GM21515 (cell line): ENCODE measurements around the gene ARHGAP22.

Experiments
- ATAC-seq: cut with Tn5 transposase; IDR thresholded peaks from one replicate; pipeline ENCODE4 v1.9.1; 2021; ENCODE audit not compliant: unreplicated experiment

ARHGAP22 gene

GRCh38 chr10:48536156-48536500 is 68.7 kb downstream of the ARHGAP22 start:
- no peak for ATAC-seq

- ATAC-seq = no peak
Observed at GRCh38 chr10:48535416-48536155, 69.3 kb downstream of the ARHGAP22 start.

- no peak for ATAC-seq
Observed at GRCh38 chr10:48533951-48534720, 70.7 kb downstream of the ARHGAP22 start.

DNA sequence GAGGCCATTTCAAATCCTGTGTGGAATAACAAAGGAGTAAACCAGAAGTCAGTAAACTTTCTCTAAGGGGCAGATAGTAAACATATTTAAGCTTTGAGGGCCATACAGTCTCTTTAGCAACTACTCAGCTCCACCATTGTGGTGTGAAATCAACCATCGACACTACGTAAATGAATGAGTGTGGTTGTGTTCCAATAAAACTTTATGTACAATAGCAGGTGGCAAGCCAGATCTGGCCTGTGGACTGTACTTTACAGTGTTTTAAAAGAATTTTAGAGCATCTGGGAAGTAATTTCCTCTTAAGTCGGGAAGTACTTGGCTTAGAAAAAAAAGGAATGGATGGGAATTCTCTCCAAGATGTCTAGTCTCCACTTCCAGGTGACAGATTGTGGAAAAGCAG is 71.3 kb downstream of the ARHGAP22 start:
- no peak for ATAC-seq

DNA sequence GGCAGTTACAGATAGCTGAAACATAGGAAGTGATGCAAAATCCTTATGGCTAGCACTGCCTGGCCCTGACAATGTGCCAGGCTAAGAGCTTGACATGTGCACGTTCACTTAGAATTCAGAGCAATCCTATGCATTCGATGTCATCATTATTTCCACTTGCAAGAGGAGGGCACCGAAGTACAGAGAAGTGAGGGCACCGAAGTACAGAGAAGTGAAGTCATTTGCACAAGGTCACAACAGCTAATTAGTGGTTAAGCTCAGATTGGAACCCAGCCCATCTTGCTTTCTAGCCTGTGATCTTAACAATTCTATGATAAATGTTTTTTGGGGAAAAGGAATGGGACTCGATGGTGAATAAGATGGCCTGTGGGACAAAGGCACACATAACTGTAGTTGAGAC is 73.4 kb downstream of the ARHGAP22 start:
- no peak for ATAC-seq

- ATAC-seq = no peak
Observed at GRCh38 chr10:48529331-48529730, 75.5 kb downstream of the ARHGAP22 start.

DNA sequence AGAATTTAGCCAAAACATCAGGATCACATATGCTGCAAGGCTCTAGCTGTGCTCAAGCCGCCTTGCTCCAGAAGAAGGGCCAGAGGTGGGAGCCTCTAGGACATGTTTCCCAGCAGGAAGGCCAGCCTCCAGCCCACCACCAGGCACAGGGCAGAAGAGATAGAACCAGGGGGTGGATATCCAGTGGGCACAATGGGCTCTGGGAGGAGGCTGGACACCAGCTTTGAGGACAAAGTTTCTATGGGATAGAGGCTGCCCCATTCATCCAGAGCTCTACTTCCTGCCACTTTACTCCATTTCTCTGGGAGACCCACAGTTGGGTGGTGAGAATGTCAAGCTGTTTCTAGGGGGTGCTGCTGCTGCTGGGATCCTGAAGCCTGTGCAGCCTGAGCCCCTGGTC is 77.1 kb downstream of the ARHGAP22 start:
- ATAC-seq = no peak

DNA sequence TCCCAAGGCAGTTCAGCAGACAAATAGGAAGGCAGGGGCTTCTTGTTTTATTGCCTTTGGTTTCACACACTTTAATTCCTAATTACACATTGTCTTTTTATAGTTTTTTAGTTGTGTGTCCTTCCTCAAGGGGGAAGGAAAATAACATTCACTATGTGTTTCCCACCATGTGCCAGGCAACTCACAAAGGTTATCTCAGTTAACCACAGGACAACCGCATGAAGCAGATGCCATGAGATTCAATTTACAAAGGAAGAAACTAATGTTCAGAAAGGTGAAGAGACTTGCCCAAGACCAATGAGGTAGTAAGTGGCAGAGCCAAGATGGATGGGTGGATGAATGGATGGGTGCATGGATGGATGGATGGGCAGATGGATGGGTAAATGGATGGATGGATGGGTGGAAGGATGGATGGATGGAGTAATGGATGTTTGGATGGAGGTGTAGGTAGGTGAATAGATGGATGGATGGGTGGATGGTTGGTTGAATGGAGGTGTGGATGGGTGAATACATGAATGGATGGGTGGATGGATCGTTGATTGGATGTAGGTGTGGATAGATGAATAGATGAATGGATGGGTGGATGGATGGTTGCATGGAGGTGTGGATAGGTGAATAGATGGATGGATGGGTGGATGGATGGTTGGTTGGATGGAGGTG is 77.9 kb downstream of the ARHGAP22 start:
- ATAC-seq = no peak

DNA sequence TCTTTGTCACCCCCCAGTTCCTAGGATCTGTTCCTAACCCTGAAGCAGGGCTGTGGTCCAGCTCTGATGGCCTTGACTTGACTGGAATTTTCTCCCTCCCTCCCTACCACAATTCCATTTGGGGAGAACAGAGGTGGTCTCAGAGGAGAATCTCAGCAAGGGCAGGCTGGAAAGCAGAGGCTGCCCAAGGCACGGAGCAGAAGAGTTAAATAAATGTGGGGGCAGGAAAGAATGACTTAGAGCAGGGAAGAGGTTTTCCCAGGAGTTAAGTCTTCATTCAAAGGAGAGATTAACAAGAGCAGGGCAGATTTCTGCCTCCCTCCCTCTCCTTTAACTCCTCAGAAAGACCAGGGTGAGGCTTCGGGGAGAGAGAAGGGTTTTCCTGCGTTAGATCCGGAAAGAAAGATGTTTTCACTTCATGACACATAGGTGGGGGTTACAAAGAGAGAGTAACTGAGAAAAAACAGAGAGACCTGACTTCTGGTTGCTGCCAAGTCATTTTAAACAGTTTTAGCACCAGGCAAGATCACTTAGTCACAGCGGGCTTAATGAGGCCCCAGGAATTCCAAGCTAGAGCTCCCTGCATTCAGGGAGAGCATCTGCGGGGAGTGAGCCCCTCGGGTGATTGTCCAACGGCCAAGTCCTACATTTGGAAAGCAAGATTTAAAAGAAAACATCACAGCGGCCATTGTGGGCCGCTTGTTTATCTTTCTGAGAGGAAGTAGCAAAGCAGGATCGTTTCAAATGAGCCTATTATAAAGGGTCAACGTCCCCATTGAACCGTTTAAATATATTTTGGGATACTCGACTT is 78.7 kb downstream of the ARHGAP22 start:
- ATAC-seq = no peak

DNA sequence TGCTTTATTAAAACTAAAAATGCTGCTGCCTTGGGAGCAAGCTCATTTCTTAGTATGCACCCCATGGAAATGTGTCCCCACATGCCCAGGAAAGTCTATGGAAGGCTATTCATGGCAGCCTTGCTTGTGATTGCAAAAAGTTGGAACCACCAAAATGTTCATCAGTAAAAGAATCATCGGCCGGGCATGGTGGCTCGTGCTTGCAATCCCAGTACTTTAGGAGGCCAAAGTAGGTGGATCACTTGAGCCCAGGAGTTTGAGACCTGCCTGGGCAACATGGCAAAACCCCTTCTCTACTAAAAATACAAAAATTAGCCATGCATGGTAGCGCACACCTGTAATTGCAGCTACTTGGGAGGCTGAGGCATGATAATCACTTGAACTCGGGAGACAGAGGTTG is 79.8 kb downstream of the ARHGAP22 start:
- no peak for ATAC-seq

DNA sequence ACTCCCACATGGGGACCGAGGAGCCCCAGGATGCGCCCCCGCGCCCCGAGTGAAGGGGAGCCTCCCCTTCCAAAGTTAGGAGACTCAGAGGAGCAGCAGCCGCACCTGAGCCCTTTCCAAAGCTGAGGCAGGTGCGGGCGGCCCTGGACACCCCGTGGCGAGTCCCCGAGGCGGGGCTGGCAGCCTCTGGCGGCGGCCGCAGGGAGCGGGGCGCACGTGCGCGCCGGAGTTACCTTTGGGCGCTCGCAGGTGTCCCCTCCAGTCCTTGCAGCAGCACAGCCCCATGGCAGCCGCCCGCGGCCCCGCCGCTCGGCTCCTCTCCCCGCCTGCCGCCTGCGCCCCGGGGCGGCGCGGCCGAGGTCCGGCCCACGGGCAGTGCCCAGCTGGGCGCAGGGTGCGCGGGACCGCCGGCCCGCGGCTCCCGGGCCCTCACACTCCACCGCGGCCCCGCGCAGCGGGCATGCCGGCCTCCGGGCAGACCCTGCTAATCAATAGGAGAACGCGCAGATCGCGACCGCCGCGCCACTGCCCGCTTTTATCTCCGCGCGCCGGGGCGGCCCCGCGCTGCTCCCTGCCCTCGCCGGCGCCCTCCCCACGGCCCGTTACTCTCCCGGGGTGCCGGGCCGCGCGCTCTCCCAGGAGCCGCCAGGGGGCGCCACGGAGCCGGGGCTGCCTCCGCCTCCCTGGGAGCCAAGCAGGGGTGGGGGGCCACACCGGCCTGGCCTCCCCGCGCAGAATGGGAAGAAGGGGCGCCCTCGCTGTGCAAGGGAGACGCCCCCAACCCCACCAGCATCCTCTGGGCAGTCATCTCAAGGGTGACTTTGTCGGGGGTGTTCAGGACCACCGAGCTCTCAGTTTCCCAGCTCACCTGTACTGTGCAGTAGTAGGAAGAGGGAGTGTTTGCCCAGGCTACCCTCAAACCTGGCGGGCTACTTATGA is 80.8 kb downstream of the ARHGAP22 start:
- ATAC-seq = no peak

- no peak for ATAC-seq
Observed at GRCh38 chr10:48523212-48523819, 81.6 kb downstream of the ARHGAP22 start.

DNA sequence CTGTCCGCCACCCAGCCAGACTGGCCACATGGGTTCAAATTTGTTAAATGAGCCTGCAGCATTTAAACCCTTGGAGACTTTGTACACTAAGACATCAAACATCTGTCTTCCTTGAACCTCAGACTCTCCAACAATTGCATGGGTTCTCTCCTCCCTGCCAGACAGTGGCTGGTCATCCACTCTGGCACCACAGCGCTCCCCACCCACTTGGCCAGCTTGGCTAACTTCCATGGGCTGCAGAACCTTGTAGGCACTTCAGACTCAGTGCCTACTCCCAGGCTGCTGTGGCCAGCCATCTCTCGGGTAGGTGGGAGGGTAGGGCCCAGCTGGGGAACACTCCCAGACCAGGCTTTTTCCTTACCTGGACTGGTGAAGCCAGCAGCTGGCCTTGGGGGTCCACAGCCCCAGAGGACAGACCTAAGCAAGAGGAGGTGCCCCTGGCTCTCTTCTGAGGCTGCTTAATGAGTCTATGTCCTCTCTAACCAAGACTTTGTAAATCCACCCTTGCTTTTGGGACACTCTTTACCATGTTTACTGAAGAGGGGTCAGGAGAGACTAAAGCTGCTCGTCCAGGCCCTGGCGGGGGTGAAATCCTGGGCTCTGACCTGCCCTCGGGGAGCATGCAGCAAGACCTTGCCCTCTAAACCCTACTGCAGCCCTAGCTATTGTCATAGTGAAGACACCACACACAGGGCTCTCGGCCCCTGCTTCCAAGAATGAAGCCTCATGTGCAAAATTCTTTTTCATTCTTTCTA is 82.7 kb downstream of the ARHGAP22 start:
- ATAC-seq = no peak

GRCh38 chr10:48520594-48520993 is 84.3 kb downstream of the ARHGAP22 start:
- no peak for ATAC-seq

GRCh38 chr10:48520184-48520506 is 84.7 kb downstream of the ARHGAP22 start:
- ATAC-seq = no peak

DNA sequence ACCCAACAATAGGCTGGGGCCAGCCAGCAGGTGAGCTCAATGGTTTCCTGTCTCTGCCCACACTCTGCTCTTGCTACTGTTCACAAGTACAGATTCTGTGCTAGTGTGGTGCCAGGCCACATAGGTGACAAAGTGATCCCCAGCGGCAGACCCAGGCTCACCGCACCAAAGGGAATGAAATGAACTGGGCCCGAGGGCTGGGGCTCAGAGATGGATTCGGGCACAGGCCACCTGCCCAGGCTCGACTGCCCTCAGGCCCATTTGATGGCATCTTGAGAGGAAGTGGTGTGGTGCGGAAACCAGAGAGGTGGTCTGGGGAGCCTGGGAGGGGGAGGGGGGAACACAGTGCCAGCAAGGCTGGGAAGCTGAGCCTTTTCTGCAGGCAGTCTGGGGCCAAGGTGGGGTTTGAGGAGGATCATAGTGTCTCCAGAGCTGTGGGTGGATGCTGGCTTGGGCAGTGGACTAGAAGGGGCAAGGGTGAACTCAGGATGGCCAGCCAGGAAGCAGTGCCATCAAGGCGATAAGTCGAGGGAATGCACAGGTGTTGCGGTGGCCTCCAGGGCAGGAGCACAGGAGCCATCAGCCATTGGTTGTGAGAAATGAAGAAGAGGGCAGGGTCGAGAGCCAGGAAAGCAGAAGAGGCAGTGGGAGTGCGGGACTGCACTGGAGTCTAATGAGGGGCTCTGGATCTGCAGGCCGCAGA is 85.2 kb downstream of the ARHGAP22 start:
- no peak for ATAC-seq

DNA sequence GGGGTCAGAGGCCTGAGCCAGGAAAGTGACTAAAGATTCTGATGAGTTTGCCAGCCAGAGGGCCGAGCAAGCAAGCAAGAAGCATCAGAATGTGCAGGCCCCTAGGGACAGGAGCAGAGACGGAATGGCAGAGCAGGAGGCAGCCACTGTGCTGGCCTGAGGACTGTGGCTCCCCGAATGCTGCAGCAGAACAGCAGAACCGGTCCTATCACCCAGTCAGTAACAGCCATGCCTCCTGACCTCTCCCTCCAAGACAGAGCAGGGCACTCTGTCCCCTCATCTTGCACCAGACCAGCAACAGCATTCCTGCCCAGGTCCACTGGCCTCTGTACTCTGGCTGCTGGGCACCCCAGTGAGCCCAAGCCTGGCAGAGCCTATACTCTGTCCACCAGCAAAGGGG is 85.9 kb downstream of the ARHGAP22 start:
- ATAC-seq = no peak
